ENCODE results near the gene FBXW7.

Gene FBXW7

GRCh38 chr4:152463562-152463961 is 72.3 kb downstream of the FBXW7 start:
- Mint-ChIP-seq H3K36me3 (ENCODE audit: low read depth) (no peaks in the 10 kb centered on the region), H3K4me1 (peaks cover 5% of the 10 kb centered on the region), H3K9me3 (no peaks in the 10 kb centered on the region), H3K27me3 (ENCODE audit: low read depth) (no peaks in the 10 kb centered on the region), H3K4me3 (no peak overlapping the region), H3K27ac (peak overlapping the region in 2 of 3 experiments; percentile 1 to 17)
- no peak for TF ChIP-seq CTCF (IDR thresholded peaks at IDR 0.05; ENCODE audit: unreplicated experiment in 3 of 3)

- TF ChIP-seq CTCF (IDR thresholded peaks at IDR 0.05; ENCODE audit: unreplicated experiment in 3 of 3): no peak
- peaks cover 5% of the 10 kb centered on the region for H3K4me1 Mint-ChIP-seq
- no peaks in the 10 kb centered on the region for H3K9me3 Mint-ChIP-seq
- peak overlapping the region in 1 of 3 experiments; percentile 29 for H3K27ac Mint-ChIP-seq
- no peak overlapping the region for H3K4me3 Mint-ChIP-seq
- no peaks in the 10 kb centered on the region for H3K27me3 Mint-ChIP-seq (ENCODE audit: low read depth)
- H3K36me3 Mint-ChIP-seq (ENCODE audit: low read depth): no peaks in the 10 kb centered on the region
Observed at GRCh38 chr4:152462695-152463094, 73.2 kb downstream of the FBXW7 start.

- no peak for TF ChIP-seq CTCF (IDR thresholded peaks at IDR 0.05; ENCODE audit: unreplicated experiment in 3 of 3)
- Mint-ChIP-seq H3K27ac (peak overlapping the region in 1 of 3 experiments; percentile 29), H3K4me3 (no peak overlapping the region)
Observed at GRCh38 chr4:152462047-152462446, 73.8 kb downstream of the FBXW7 start.

GRCh38 chr4:152460488-152460887 is 75.4 kb downstream of the FBXW7 start:
- no peak overlapping the region for H3K27ac Mint-ChIP-seq
- H3K27me3 Mint-ChIP-seq (ENCODE audit: low read depth): no peaks in the 10 kb centered on the region
- no peaks in the 10 kb centered on the region for H3K36me3 Mint-ChIP-seq (ENCODE audit: low read depth)
- H3K4me3 Mint-ChIP-seq: no peak overlapping the region
- H3K9me3 Mint-ChIP-seq: no peaks in the 10 kb centered on the region
- peaks cover 5% of the 10 kb centered on the region for H3K4me1 Mint-ChIP-seq
- no peak for TF ChIP-seq CTCF (IDR thresholded peaks at IDR 0.05; ENCODE audit: unreplicated experiment in 3 of 3)

More at GRCh38 chr4:152462047-152462446, 73.8 kb downstream of the FBXW7 start:
- Mint-ChIP-seq H3K27me3 (ENCODE audit: low read depth) (no peaks in the 10 kb centered on the region), H3K4me1 (peaks cover 5% of the 10 kb centered on the region), H3K9me3 (no peaks in the 10 kb centered on the region), H3K36me3 (ENCODE audit: low read depth) (no peaks in the 10 kb centered on the region)

- no peak overlapping the region for H3K27ac Mint-ChIP-seq
- no peak overlapping the region for H3K4me3 Mint-ChIP-seq
- H3K27me3 Mint-ChIP-seq (ENCODE audit: low read depth): no peaks in the 10 kb centered on the region
- no peaks in the 10 kb centered on the region for H3K36me3 Mint-ChIP-seq (ENCODE audit: low read depth)
- TF ChIP-seq CTCF (IDR thresholded peaks at IDR 0.05; ENCODE audit: unreplicated experiment in 3 of 3): no peak
- peaks cover 5% of the 10 kb centered on the region for H3K4me1 Mint-ChIP-seq
- no peaks in the 10 kb centered on the region for H3K9me3 Mint-ChIP-seq
Observed at GRCh38 chr4:152459326-152459725, 76.6 kb downstream of the FBXW7 start.

GRCh38 chr4:152458801-152459302 is 77.0 kb downstream of the FBXW7 start:
- no peak for TF ChIP-seq CTCF (IDR thresholded peaks at IDR 0.05; ENCODE audit: unreplicated experiment in 3 of 3)
- no peaks in the 10 kb centered on the region for H3K9me3 Mint-ChIP-seq
- H3K36me3 Mint-ChIP-seq (ENCODE audit: low read depth): no peaks in the 10 kb centered on the region
- no peak overlapping the region for H3K4me3 Mint-ChIP-seq
- H3K4me1 Mint-ChIP-seq: peaks cover 5% of the 10 kb centered on the region
- H3K27ac Mint-ChIP-seq: no peak overlapping the region
- H3K27me3 Mint-ChIP-seq (ENCODE audit: low read depth): no peaks in the 10 kb centered on the region
